ENCODE data around the gene RHBDF1.

DNA sequence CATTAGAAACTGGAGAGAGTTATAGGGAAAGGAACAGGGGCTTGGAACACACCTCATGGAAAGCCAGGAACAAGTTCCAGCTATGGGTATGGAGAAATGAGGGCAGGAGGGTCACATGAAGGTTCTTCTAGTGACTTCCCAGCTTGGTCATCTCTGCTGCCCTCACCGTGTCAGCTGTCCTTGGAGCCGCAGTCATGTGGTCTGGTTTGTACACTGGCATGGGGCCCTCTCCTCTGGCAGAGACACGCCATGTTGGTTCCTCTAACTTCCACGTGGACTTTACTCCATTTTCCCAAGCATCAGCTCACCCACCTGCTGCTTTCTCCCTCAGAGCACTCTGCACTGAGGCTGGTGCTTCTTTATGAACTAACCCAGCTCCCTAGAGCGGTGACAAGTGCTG is 31.9 kb upstream of the RHBDF1 start:
- TF ChIP-seq CTCF (IDR thresholded peaks at IDR 0.05; ENCODE audit: low read length) (no peak), EZH2 (optimal IDR thresholded peaks at IDR 0.05; ENCODE audit: low read depth, low read length) (no peak), EZH2phosphoT487 (IDR thresholded peaks at IDR 0.05; ENCODE audit: low read length) (no peak)
